Osteoblast (primary cell): Measurements from ENCODE around the gene RPL3. TPM values are rescaled to one million over a fixed set of nuclear protein-coding genes. Genes with fewer than 3 reads are reported as not detected.
A peak's percentile ranks its signal among the peaks of the same experiment; 100 is the strongest.

Experiments
- DNase-seq: peaks from one replicate; pipeline ENCODE4 v3.0.0; 2011; ENCODE audit warnings: low spot score, mixed read lengths; ENCODE audit not compliant: insufficient read length; ENCODE audit errors: missing footprints
- H2AFZ ChIP-seq: 2 replicates; pipeline ENCODE4 v1.6.0; 2011; ENCODE audit warnings: mild to moderate bottlenecking, low read length
- H3K27ac ChIP-seq: 2 replicates; pipeline ENCODE4 v1.5.1; 2011; ENCODE audit warnings: mild to moderate bottlenecking, low read depth, low read length, moderate library complexity
- H3K27me3 ChIP-seq: 2 replicates; pipeline ENCODE4 v1.6.0; 2012; ENCODE audit warnings: mild to moderate bottlenecking, control low read depth, inconsistent platforms, low read length, moderate library complexity; ENCODE audit not compliant: insufficient read depth
- H3K36me3 ChIP-seq: 2 replicates; pipeline ENCODE4 v1.5.1; 2011; ENCODE audit warnings: mild to moderate bottlenecking, low read length, control low read depth, moderate library complexity; ENCODE audit not compliant: insufficient read depth
- H3K4me1 ChIP-seq: 2 replicates; pipeline ENCODE4 v1.5.1; 2011; ENCODE audit warnings: mild to moderate bottlenecking, low read length, control low read depth, moderate library complexity; ENCODE audit not compliant: insufficient read depth
- H3K4me2 ChIP-seq: 2 replicates; pipeline ENCODE4 v1.6.0; 2011; ENCODE audit warnings: mild to moderate bottlenecking, low read length; ENCODE audit not compliant: insufficient read depth
- H3K4me3 ChIP-seq: fragments of 200-600 bp; sonication (generic); 3 replicates; pipeline ENCODE4 v1.5.1; 2012; ENCODE audit warnings: mild to moderate bottlenecking, low read length, inconsistent platforms; ENCODE audit not compliant: insufficient read depth
- H3K79me2 ChIP-seq: 2 replicates; pipeline ENCODE4 v1.6.0; 2012; ENCODE audit warnings: mild to moderate bottlenecking, low read length, control low read depth, inconsistent platforms; ENCODE audit not compliant: insufficient read depth
- H3K9me3 ChIP-seq: 2 replicates; pipeline ENCODE4 v1.5.1; 2011; ENCODE audit warnings: low read depth, low read length, control low read depth
- H4K20me1 ChIP-seq: 2 replicates; pipeline ENCODE4 v1.6.0; 2012; ENCODE audit warnings: mild to moderate bottlenecking, low read length, control low read depth; ENCODE audit not compliant: insufficient read depth
- CTCF ChIP-seq: IDR thresholded peaks from 2 replicates; pipeline ENCODE4 v1.5.1; 2011; ENCODE audit warnings: mild to moderate bottlenecking, low read depth, low read length, moderate library complexity; ENCODE audit errors: extremely low read depth
- total RNA-seq: library from RNA; depleted of rRNA; stranded (reverse); fragments of >200 nt; gene quantifications from 2 replicates; pipeline ENCODE4 v1.2.3, GENCODE V29; 2012

The RPL3 gene
- total RNA-seq, 1 donor = 2,119 TPM

- Histone ChIP-seq H3K4me3 (no peak overlapping the region), H3K27ac (no peak overlapping the region), H2AFZ (peak overlapping the region; percentile 72), H3K9me3 (no peaks in the 10 kb centered on the region), H4K20me1 (no peaks in the 10 kb centered on the region), H3K4me1 (peaks cover 4% of the 10 kb centered on the region), H3K4me2 (no peak overlapping the region), H3K79me2 (no peaks in the 10 kb centered on the region), H3K36me3 (no peaks in the 10 kb centered on the region), H3K27me3 (no peaks in the 10 kb centered on the region)
- DNase-seq = no peak
- no peak for TF ChIP-seq CTCF
Observed at GRCh38 chr22:39365492-39365780, 46.0 kb upstream of the RPL3 start.

- Histone ChIP-seq H2AFZ (peak overlapping the region; percentile 72), H3K4me2 (peak overlapping the region; percentile 39)
Observed at GRCh38 chr22:39364714-39365491, 45.5 kb upstream of the RPL3 start.

GRCh38 chr22:39363751-39364515 lies 44.5 kb upstream of the RPL3 start:
- Histone ChIP-seq H3K4me1 (peaks cover 4% of the 10 kb centered on the region), H4K20me1 (no peaks in the 10 kb centered on the region), H3K27me3 (no peaks in the 10 kb centered on the region), H3K4me3 (no peak overlapping the region), H3K4me2 (no peak overlapping the region), H3K36me3 (no peaks in the 10 kb centered on the region), H2AFZ (no peak overlapping the region), H3K27ac (no peak overlapping the region), H3K79me2 (no peaks in the 10 kb centered on the region), H3K9me3 (no peaks in the 10 kb centered on the region)
- peak; percentile 90 for DNase-seq
- no peak for TF ChIP-seq CTCF

More at GRCh38 chr22:39364714-39365491, 45.5 kb upstream of the RPL3 start:
- Histone ChIP-seq H4K20me1 (no peaks in the 10 kb centered on the region), H3K27me3 (no peaks in the 10 kb centered on the region), H3K36me3 (no peaks in the 10 kb centered on the region), H3K4me1 (peaks cover 4% of the 10 kb centered on the region), H3K4me3 (no peak overlapping the region), H3K9me3 (no peaks in the 10 kb centered on the region), H3K27ac (no peak overlapping the region), H3K79me2 (no peaks in the 10 kb centered on the region)
- peak; percentile 94 for DNase-seq
- peak; percentile 25 for TF ChIP-seq CTCF

- Histone ChIP-seq H3K4me3 (no peak overlapping the region), H2AFZ (no peak overlapping the region), H4K20me1 (no peaks in the 10 kb centered on the region), H3K79me2 (no peaks in the 10 kb centered on the region), H3K27ac (no peak overlapping the region), H3K4me1 (peaks cover 4% of the 10 kb centered on the region), H3K4me2 (no peak overlapping the region), H3K9me3 (no peaks in the 10 kb centered on the region), H3K27me3 (no peaks in the 10 kb centered on the region), H3K36me3 (no peaks in the 10 kb centered on the region)
- TF ChIP-seq CTCF = no peak
- peak; percentile 44 for DNase-seq
Observed at GRCh38 chr22:39362932-39363331, 43.5 kb upstream of the RPL3 start.
